OCI-LY7 (cell line): ENCODE data around the gene RPGRIP1L. TPM values are rescaled to one million over a fixed set of nuclear protein-coding genes. Genes with fewer than 3 reads are reported as not detected.

Experiments used
- BruUV-seq: library from RNA; stranded (reverse); fragments of 400-500 nt; replicated peaks from 2 replicates; lab custom pipeline; 2021; lab: Mats Ljungman, UMichigan
- CTCF ChIA-PET: fragments of 300-600 bp; sonication (Branson Sonifier 250); formaldehyde crosslinking; loops from one replicate; lab custom pipeline; 2022; ENCODE audit warnings: antibody characterized with exemption; ENCODE audit not compliant: unreplicated experiment; lab: Charles Lee
- POLR2A ChIA-PET: fragments of 300-600 bp; sonication (Branson Sonifier 250); formaldehyde crosslinking; loops from one replicate; lab custom pipeline; 2022; ENCODE audit warnings: antibody characterized with exemption; lab: Charles Lee
- DNase-seq: peaks from one replicate; pipeline ENCODE4 v3.0.0-alpha.2; 2015; ENCODE audit warnings: low spot score
- H2AFZ ChIP-seq: fragments of 200-600 bp; sonication (generic), shearing (Covaris generic); 2 replicates; pipeline ENCODE4 v1.6.1; 2014; ENCODE audit warnings: mild to moderate bottlenecking, antibody characterized with exemption, low read length, moderate library complexity
- H3K27ac ChIP-seq: fragments of 200-600 bp; sonication (generic); 2 replicates; pipeline ENCODE4 v1.5.1; 2014; ENCODE audit warnings: mixed run types, low read depth, mild to moderate bottlenecking, moderate library complexity, low read length, inconsistent platforms; ENCODE audit not compliant: poor library complexity, severe bottlenecking
- H3K36me3 ChIP-seq: fragments of 200-600 bp; sonication (generic); 2 replicates; pipeline ENCODE4 v1.6.1; 2014; ENCODE audit warnings: mild to moderate bottlenecking, antibody characterized with exemption, low read length, moderate library complexity, mixed read lengths; ENCODE audit not compliant: insufficient read depth
- H3K4me1 ChIP-seq: fragments of 200-600 bp; sonication (generic); 2 replicates; pipeline ENCODE4 v1.5.1; 2014; ENCODE audit warnings: mild to moderate bottlenecking, low read length; ENCODE audit not compliant: insufficient read depth, poor library complexity, severe bottlenecking
- H3K4me2 ChIP-seq: fragments of 200-600 bp; sonication (generic); 2 replicates; pipeline ENCODE4 v1.6.1; 2014; ENCODE audit warnings: mild to moderate bottlenecking, low read length
- H3K4me3 ChIP-seq: fragments of 200-600 bp; sonication (generic); 2 replicates; pipeline ENCODE4 v1.5.1; 2014; ENCODE audit warnings: mild to moderate bottlenecking, low read depth, low read length; ENCODE audit not compliant: poor library complexity, severe bottlenecking
- H3K79me2 ChIP-seq: fragments of 200-600 bp; sonication (generic); 2 replicates; pipeline ENCODE4 v1.6.1; 2016; ENCODE audit warnings: low read depth, mild to moderate bottlenecking, low read length, moderate library complexity, mixed read lengths; ENCODE audit not compliant: insufficient read depth
- H3K9me2 ChIP-seq: fragments of 200-600 bp; sonication (generic); 2 replicates; pipeline ENCODE4 v1.6.1; 2016; ENCODE audit warnings: mild to moderate bottlenecking, low read length, mixed read lengths; ENCODE audit not compliant: insufficient read depth
- H3K9me3 ChIP-seq: fragments of 200-600 bp; sonication (generic); 2 replicates; pipeline ENCODE4 v1.6.1; 2014; ENCODE audit warnings: mild to moderate bottlenecking, mixed run types, low read length, mixed read lengths
- H4K20me1 ChIP-seq: fragments of 200-600 bp; sonication (generic); 2 replicates; pipeline ENCODE4 v1.6.1; 2014; ENCODE audit warnings: mild to moderate bottlenecking, antibody characterized with exemption, low read length, moderate library complexity, mixed read lengths; ENCODE audit not compliant: insufficient read depth
- EZH2phosphoT487 ChIP-seq: fragments of 200-600 bp; sonication (generic); IDR thresholded peaks from 2 replicates; pipeline ENCODE4 v1.6.1; 2018; ENCODE audit warnings: low read depth, borderline replicate concordance, mild to moderate bottlenecking, mixed run types, antibody characterized with exemption, low read length, moderate library complexity, mixed read lengths
- intact Hi-C: fragments of 100-400 bp; cut with micrococcal nuclease; formaldehyde crosslinking; loops from one replicate; pipeline ENCODE4 v1.10.0; 2022; ENCODE audit not compliant: unreplicated experiment
- total RNA-seq, 2 experiments: library from RNA; depleted of rRNA in 1 of 2; stranded (reverse); fragments of >200 nt in 1 of 2; shearing (Covaris generic) in 1 of 2; gene quantifications; 2 replicates each; pipeline ENCODE4 v1.2.3, GENCODE V29; 2014 to 2022
- TF ChIP-seq, protein P1 (sequence below): fragments of 200-600 bp; sonication (generic); conservative IDR thresholded peaks from 2 replicates; pipeline ENCODE4 v1.5.1; 2014; ENCODE audit warnings: mild to moderate bottlenecking, antibody characterized with exemption, low read length, moderate library complexity, mixed read lengths

Gene RPGRIP1L
- total RNA-seq, 2 experiments from 2014 or later, result 12.7 to 15.4 TPM

DNA sequence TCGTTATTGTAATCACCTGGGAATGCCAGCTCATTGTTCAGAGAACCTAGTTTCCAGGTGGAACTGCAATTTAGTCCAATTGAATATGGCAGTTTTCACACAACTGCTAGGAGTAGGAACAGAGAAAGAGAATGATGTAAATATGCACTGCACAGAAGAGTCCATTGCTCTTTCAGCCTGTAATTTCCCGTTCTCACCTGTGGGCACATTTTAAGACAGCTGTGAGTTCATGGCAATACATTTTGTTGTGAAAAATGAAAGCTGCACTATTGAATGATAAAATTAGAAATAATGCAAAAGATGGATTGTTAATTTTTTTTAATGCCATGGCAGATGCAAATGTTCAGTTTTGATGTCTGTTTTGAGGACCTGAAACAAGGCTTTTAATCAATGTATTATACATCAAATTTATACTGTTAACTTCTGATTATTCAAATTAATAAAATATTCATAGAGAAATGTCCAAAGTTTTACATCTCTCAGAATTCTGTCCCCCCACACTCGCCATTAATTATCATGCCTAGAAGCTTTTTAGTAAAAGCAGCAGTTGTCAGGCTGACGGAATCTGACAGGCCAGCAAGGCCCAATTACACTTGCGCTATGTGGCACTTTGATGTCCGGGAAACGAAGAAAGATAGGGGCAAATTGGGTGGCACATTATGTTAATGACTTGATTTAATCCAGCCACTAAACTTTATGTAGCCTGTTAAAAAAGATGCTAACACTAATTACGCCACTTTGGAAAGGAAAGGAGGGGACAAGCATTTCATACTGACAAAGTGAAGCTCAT, 72.2 kb downstream of the RPGRIP1L start:
- TF ChIP-seq EZH2phosphoT487, result no peak
- TF ChIP-seq, protein P1, sequence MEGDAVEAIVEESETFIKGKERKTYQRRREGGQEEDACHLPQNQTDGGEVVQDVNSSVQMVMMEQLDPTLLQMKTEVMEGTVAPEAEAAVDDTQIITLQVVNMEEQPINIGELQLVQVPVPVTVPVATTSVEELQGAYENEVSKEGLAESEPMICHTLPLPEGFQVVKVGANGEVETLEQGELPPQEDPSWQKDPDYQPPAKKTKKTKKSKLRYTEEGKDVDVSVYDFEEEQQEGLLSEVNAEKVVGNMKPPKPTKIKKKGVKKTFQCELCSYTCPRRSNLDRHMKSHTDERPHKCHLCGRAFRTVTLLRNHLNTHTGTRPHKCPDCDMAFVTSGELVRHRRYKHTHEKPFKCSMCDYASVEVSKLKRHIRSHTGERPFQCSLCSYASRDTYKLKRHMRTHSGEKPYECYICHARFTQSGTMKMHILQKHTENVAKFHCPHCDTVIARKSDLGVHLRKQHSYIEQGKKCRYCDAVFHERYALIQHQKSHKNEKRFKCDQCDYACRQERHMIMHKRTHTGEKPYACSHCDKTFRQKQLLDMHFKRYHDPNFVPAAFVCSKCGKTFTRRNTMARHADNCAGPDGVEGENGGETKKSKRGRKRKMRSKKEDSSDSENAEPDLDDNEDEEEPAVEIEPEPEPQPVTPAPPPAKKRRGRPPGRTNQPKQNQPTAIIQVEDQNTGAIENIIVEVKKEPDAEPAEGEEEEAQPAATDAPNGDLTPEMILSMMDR, result no peak
- H3K4me1 ChIP-seq, result no peaks in the 10 kb centered on the region
- no TSS peak for BruUV-seq
- H4K20me1 ChIP-seq, result no peaks in the 10 kb centered on the region
- intact Hi-C loops, result no loop called here
- H3K4me3 ChIP-seq, result no peak overlapping the region
- no peak overlapping the region for H3K27ac ChIP-seq
- H2AFZ ChIP-seq, result no peak overlapping the region
- H3K4me2 ChIP-seq, result no peak overlapping the region
- peaks cover 6% of the 10 kb centered on the region; the same call in 1 of the 2 replicates for H3K36me3 ChIP-seq
- H3K9me2 ChIP-seq, result no peaks in the 10 kb centered on the region; the same call in 1 of the 2 replicates
- no peak for DNase-seq
- POLR2A ChIA-PET, result no interaction called here
- no peaks in the 10 kb centered on the region for H3K79me2 ChIP-seq
- CTCF ChIA-PET, result no interaction called here
- H3K9me3 ChIP-seq, result no peaks in the 10 kb centered on the region

DNA sequence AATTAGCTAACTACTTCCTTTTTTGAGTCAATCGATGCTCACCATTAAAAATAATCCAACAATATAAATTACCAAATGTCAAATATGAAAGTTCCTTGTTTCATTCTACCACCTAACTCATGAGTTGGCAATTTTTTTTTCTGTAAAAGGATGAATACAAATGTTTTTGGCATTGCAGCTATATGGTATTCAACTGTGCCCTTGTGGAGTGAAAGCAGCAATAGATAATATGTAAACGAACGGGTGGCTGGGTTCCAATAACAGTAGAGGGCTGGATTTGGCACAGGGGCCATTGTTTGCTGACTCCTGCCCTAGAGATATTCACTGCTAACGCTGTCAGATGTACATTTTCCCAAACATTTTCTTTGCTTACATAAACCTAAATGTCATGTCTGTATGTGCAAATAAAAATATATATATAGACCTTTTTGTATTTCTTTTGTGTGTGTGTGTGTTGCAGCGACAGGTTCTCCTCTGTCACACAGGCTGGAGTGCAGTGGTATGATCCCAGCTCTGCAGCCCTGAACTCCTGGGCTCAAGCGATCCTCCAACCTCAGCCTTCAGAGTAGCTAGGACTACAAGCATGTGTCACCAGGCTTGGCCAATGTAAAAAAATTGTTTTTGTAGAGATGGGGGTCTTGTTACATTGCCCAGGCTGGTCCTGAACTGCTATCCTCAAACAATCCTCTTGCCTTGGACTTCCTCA, 73.9 kb downstream of the RPGRIP1L start:
- ChIA-PET CTCF (no interaction called here), POLR2A (interaction anchor here (1.1 kb wide), 1 partner anchor 148 kb away, joined by 3 read pairs; no protein-coding TSS in a partner anchor)
- DNase-seq, result no peak
- H3K4me3 ChIP-seq, result no peak overlapping the region
- no peak overlapping the region for H3K4me2 ChIP-seq
- BruUV-seq, result no TSS peak
- no peaks in the 10 kb centered on the region for H4K20me1 ChIP-seq
- H3K27ac ChIP-seq, result no peak overlapping the region
- intact Hi-C loops, result no loop called here
- H3K9me3 ChIP-seq, result no peaks in the 10 kb centered on the region
- TF ChIP-seq, protein P1, result no peak
- TF ChIP-seq EZH2phosphoT487, result no peak
- no peaks in the 10 kb centered on the region for H3K79me2 ChIP-seq
- no peaks in the 10 kb centered on the region; the same call in 1 of the 2 replicates for H3K9me2 ChIP-seq
- H3K4me1 ChIP-seq, result no peaks in the 10 kb centered on the region
- H3K36me3 ChIP-seq, result no peaks in the 10 kb centered on the region
- H2AFZ ChIP-seq, result no peak overlapping the region
